ENCODE measurements around the gene TUBGCP3.

DNA sequence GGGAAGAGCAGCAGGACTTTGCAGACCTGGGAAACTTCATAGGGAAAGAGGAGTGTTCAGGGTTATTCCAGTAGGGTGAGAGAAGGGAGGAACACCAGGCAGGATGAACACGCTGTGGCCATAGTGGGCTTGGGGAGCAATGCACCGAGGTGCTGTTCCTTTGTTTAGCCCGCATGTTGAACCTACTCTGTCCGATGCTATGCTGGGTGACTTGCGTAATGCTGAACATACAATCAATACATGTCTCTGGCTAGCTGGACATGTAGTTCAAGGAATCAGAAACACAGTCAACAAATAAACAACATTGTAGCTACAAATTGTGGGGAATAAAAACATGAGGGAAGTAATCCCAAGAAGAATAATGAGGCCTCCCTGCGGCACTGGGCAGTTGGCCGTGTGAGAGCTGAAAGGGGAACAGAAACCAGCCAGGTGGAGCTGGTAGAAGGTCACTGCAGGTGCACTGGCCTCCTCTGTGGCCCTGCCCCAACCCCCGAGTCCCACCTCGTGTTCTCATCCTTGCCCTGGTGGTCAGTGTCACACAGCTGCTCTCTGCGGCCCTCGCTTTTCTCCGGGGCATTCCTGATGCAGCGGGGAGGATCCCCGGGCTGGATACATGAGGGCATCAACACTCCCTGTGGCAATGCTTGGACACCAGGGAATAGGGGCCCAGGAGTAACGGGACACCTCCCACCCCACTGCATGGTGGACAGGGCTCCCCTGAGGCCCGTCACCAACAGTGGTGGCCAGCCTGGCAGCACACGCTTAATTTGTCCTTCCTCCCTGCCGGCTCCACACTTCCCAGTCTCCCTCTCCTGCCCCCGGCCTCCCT lies 36.9 kb upstream of the TUBGCP3 start:
- TF ChIP-seq, protein P1, sequence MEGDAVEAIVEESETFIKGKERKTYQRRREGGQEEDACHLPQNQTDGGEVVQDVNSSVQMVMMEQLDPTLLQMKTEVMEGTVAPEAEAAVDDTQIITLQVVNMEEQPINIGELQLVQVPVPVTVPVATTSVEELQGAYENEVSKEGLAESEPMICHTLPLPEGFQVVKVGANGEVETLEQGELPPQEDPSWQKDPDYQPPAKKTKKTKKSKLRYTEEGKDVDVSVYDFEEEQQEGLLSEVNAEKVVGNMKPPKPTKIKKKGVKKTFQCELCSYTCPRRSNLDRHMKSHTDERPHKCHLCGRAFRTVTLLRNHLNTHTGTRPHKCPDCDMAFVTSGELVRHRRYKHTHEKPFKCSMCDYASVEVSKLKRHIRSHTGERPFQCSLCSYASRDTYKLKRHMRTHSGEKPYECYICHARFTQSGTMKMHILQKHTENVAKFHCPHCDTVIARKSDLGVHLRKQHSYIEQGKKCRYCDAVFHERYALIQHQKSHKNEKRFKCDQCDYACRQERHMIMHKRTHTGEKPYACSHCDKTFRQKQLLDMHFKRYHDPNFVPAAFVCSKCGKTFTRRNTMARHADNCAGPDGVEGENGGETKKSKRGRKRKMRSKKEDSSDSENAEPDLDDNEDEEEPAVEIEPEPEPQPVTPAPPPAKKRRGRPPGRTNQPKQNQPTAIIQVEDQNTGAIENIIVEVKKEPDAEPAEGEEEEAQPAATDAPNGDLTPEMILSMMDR (conservative IDR thresholded peaks at IDR 0.05), result no peak
- TF ChIP-seq EZH2 (IDR thresholded peaks at IDR 0.05; ENCODE audit: low read depth), result no peak

All from PC-9 (cell line).